NT2/D1 (cell line): ENCODE results near the gene GPR146.

Source experiments
- YY1 ChIP-seq: IDR thresholded peaks from 2 replicates; pipeline ENCODE4 v1.6.1; 2011; ENCODE audit not compliant: insufficient read length, insufficient read depth
- ZNF274 ChIP-seq: IDR thresholded peaks from 2 replicates; pipeline ENCODE4 v1.6.1; 2011; ENCODE audit warnings: mild to moderate bottlenecking, low read depth, low read length

- TF ChIP-seq ZNF274 = no peak
- no peak for TF ChIP-seq YY1
These were observed 57.5 kb downstream of the GPR146 start for GRCh38 chr7:1101563-1102431.
